HepG2 (cell line): Measurements from ENCODE around the gene CCSER1. TPM values are rescaled to one million over a fixed set of nuclear protein-coding genes. Genes with fewer than 3 reads are reported as not detected.

Experiments used
- ATAC-seq: fragments of 200-7000 bp; cut with Tn5 transposase; 3 replicates; pipeline ENCODE4 v1.9.1; 2020; ENCODE audit warnings: mild to moderate bottlenecking, moderate library complexity
- BruUV-seq: library from RNA; stranded (reverse); fragments of 400-500 nt; replicated peaks from 2 replicates; lab custom pipeline; 2021; lab: Mats Ljungman, UMichigan
- CTCF ChIA-PET: fragments of 300-600 bp; formaldehyde crosslinking; extraction: SDS; loops from one replicate; lab custom pipeline; 2021; ENCODE audit warnings: low total read pairs, inconsistent platforms, low intra/inter-chr PET ratio; lab: Yijun Ruan, JAX
- POLR2A ChIA-PET: fragments of 350-600 bp; sonication (Branson Sonifier 250); formaldehyde crosslinking; loops from one replicate; lab custom pipeline; 2020; ENCODE audit warnings: antibody characterized with exemption, inconsistent platforms; lab: Yijun Ruan, JAX
- DNase-seq: peaks from one replicate; pipeline ENCODE4 v3.0.0-alpha.2; 2015; ENCODE audit warnings: low spot score
- FAIRE-seq: peaks from 3 replicates; lab custom pipeline; 2011; peaks lifted over from hg19 to GRCh38; lab: Jason Lieb, UNC
- H2AFZ ChIP-seq: one replicate; pipeline ENCODE4 v1.6.1; 2011; ENCODE audit warnings: low read length, inconsistent platforms
- H3K27ac ChIP-seq: fragments of 300-600 bp; 3 replicates; pipeline ENCODE4 v1.8.0; 2011; ENCODE audit warnings: mixed run types, mild to moderate bottlenecking, mixed read lengths, low read length, inconsistent platforms; ENCODE audit not compliant: insufficient read depth; ENCODE audit errors: extremely low read length
- H3K27me3 ChIP-seq, 2 experiments: fragments of 200-600 bp in 1 of 2; 2 replicates in 1 of 2; 3 replicates in 1 of 2; pipeline versions ENCODE4 v1.6.0 to v1.8.0; 2011; ENCODE audit warnings: low read length in 2 of 2, mild to moderate bottlenecking in 2 of 2, moderate library complexity in 2 of 2, inconsistent platforms in 1 of 2; ENCODE audit not compliant: insufficient read depth in 2 of 2, control insufficient read depth in 1 of 2
- H3K36me3 ChIP-seq, 2 experiments: fragments of 200-600 bp in 1 of 2; replicated peaks in 1 of 2; 2 replicates in 1 of 2; 3 replicates in 1 of 2; pipeline versions ENCODE4 v1.5.1 to v1.8.0; 2011; ENCODE audit warnings: low read length in 2 of 2, inconsistent platforms in 1 of 2; ENCODE audit not compliant: insufficient read depth in 2 of 2, control insufficient read depth in 1 of 2
- H3K4me1 ChIP-seq: 2 replicates; pipeline ENCODE4 v1.5.1; 2012; ENCODE audit warnings: low read length, inconsistent platforms; ENCODE audit not compliant: insufficient read depth
- H3K4me2 ChIP-seq: 2 replicates; pipeline ENCODE4 v1.6.0; 2011; ENCODE audit warnings: low read depth, low read length, inconsistent platforms
- H3K4me3 ChIP-seq, 3 experiments: fragments of 200-600 bp in 1 of 3; sonication (generic), shearing (Covaris generic) in 1 of 3; replicated peaks in 1 of 3; 2 replicates each; pipeline ENCODE4 v1.5.1; 2011 to 2016; ENCODE audit warnings: low read length in 3 of 3, inconsistent platforms in 2 of 3, low read depth in 2 of 3, mild to moderate bottlenecking in 2 of 3, control low read depth in 1 of 3, mixed read lengths in 1 of 3; ENCODE audit not compliant: insufficient read depth in 1 of 3
- H3K79me2 ChIP-seq: one replicate; pipeline ENCODE4 v1.6.1; 2011; ENCODE audit warnings: low read length, inconsistent platforms; ENCODE audit not compliant: insufficient read depth
- H3K9ac ChIP-seq: 2 replicates; pipeline ENCODE4 v1.6.0; 2011; ENCODE audit warnings: mild to moderate bottlenecking, low read depth, low read length, inconsistent platforms; ENCODE audit not compliant: insufficient read depth
- H3K9me3 ChIP-seq: 2 replicates; pipeline ENCODE4 v1.5.1; 2012; ENCODE audit warnings: mild to moderate bottlenecking, low read length
- H4K20me1 ChIP-seq: 2 replicates; pipeline ENCODE4 v1.6.0; 2011; ENCODE audit warnings: inconsistent platforms, mild to moderate bottlenecking, low read length, moderate library complexity; ENCODE audit not compliant: insufficient read depth
- HMG20B ChIP-seq: conservative IDR thresholded peaks from 2 replicates; pipeline ENCODE4 v1.6.1; 2016; ENCODE audit warnings: missing genetic modification reagents, missing compliant biosample characterization
- HNF4G ChIP-seq, 2 experiments: sonication (generic) in 1 of 2; formaldehyde crosslinking in 1 of 2; IDR thresholded peaks; 2 replicates each; pipeline versions ENCODE4 v1.4.0 to v1.6.1; 2011 to 2020; ENCODE audit warnings: borderline replicate concordance in 2 of 2, low read depth in 2 of 2, mild to moderate bottlenecking in 2 of 2, low read length in 1 of 2, missing genetic modification reagents in 1 of 2, moderate library complexity in 1 of 2
- JUND ChIP-seq: sonication (generic); formaldehyde crosslinking; IDR thresholded peaks from 2 replicates; pipeline ENCODE4 v1.8.0; 2022; ENCODE audit warnings: mild to moderate bottlenecking, missing genetic modification reagents
- KAT2B ChIP-seq: fragments of 150-350 bp; IDR thresholded peaks from 2 replicates; pipeline ENCODE4 v1.6.1; 2014; ENCODE audit warnings: low read depth, low read length, borderline replicate concordance
- PAWR ChIP-seq: sonication (generic); formaldehyde crosslinking; IDR thresholded peaks from 2 replicates; pipeline ENCODE4 v1.4.0; 2020; ENCODE audit warnings: missing genetic modification reagents, mild to moderate bottlenecking, borderline replicate concordance
- POLR2G ChIP-seq: fragments of 200-400 bp; formaldehyde crosslinking; IDR thresholded peaks from 2 replicates; pipeline ENCODE4 v1.6.1; 2018; ENCODE audit warnings: mild to moderate bottlenecking, low read depth, low read length, moderate library complexity
- ZBTB7B ChIP-seq: sonication (generic); formaldehyde crosslinking; IDR thresholded peaks from 2 replicates; pipeline ENCODE4 v1.4.0; 2020; ENCODE audit warnings: missing genetic modification reagents
- ZFP1 ChIP-seq: IDR thresholded peaks from 2 replicates; pipeline ENCODE4 v1.6.1; 2016
- ZNF335 ChIP-seq: sonication (generic); formaldehyde crosslinking; IDR thresholded peaks from 2 replicates; pipeline ENCODE4 v1.4.0; 2020; ENCODE audit warnings: missing genetic modification reagents
- ZNF569 ChIP-seq: sonication (generic); formaldehyde crosslinking; IDR thresholded peaks from 2 replicates; pipeline ENCODE4 v1.5.0; 2020; ENCODE audit warnings: mild to moderate bottlenecking, missing genetic modification reagents, moderate library complexity, borderline replicate concordance
- ZNF674 ChIP-seq: sonication (generic); formaldehyde crosslinking; IDR thresholded peaks from 2 replicates; pipeline ENCODE4 v1.5.0; 2020; ENCODE audit warnings: low read depth, mild to moderate bottlenecking, missing genetic modification reagents
- ZNF703 ChIP-seq: sonication (generic); formaldehyde crosslinking; IDR thresholded peaks from 2 replicates; pipeline ENCODE4 v1.5.1; 2020; ENCODE audit warnings: missing genetic modification reagents, mild to moderate bottlenecking, moderate library complexity, borderline replicate concordance
- WGBS: methylation state at CpG from one replicate; pipeline ENCODE4 v1.1.6; 2017; ENCODE audit warnings: low lambda C conversion rate; 5-methylcytosine and 5-hydroxymethylcytosine counted together
- in situ Hi-C: cut with HindIII; loops from 2 replicates; pipeline ENCODE4 v1.10.0; 2017; ENCODE audit warnings: low pct_unique_long_range_greater_than_20kb; ENCODE audit not compliant: extremely low pct_ligation_motif_present
- intact Hi-C: fragments of 100-400 bp; cut with micrococcal nuclease; formaldehyde crosslinking; loops from one replicate; pipeline ENCODE4 v1.10.0; 2022; ENCODE audit not compliant: unreplicated experiment
- polyA plus RNA-seq, 8 experiments: library from polyadenylated mRNA; depleted of rRNA in 3 of 8; stranded (reverse) in 7 of 8; unstranded in 1 of 8; fragments of >200 nt; fragmentation: Illumina TruSeq in 4 of 8; extraction: Trizol in 4 of 8; gene quantifications; 2 replicates each; pipeline versions ENCODE4 v1.2.1 to v1.2.3, GENCODE V29; 2011 to 2016; ENCODE audit warnings: low read depth in 4 of 8, missing spikeins in 1 of 8, mixed read lengths in 1 of 8; ENCODE audit not compliant: insufficient read depth in 1 of 8
- total RNA-seq, 5 experiments: library from RNA; depleted of rRNA; stranded (reverse); fragments of >200 nt; fragmentation: Illumina TruSeq; extraction: Trizol; gene quantifications; 2 replicates each; pipeline ENCODE4 v1.2.3, GENCODE V29; 2016; ENCODE audit warnings: low read depth in 1 of 5
- TF ChIP-seq, protein P1 (sequence below): sonication (generic); formaldehyde crosslinking; IDR thresholded peaks from 2 replicates; pipeline ENCODE4 v1.5.1; 2020; ENCODE audit warnings: mild to moderate bottlenecking, missing genetic modification reagents, moderate library complexity
- TF ChIP-seq, protein P2 (sequence below): sonication (generic); formaldehyde crosslinking; IDR thresholded peaks from 2 replicates; pipeline ENCODE4 v1.5.1; 2020; ENCODE audit warnings: mild to moderate bottlenecking, missing genetic modification reagents, borderline replicate concordance

Gene CCSER1
- total and polyA plus RNA-seq, 2 of the 13 experiments (the other 11 are each of a cell fraction or from before 2014, with no cell fraction given): not detected

DNA sequence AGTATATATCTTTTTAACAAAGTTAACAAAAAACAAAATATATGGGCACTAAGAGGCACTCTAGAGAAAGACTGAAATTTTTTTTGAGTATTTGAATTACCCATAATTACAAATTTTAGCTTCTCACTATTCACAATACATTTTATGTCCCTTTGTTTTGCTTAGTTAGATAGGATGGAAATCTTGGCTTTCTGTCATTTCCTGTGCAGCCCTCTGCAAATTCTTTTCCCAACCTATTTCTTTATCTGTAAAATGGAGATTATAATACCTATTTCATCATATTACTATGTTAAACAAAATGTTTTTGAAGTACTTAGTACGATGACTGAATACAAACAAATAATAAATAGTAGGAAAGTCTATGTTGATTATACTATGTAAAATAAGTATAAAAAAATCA lies 710.0 kb downstream of the CCSER1 start:
- Histone ChIP-seq H3K9ac (no peak overlapping the region), H3K4me1 (peaks cover 2% of the 10 kb centered on the region), H3K79me2 (no peaks in the 10 kb centered on the region), H4K20me1 (no peaks in the 10 kb centered on the region), H3K4me2 (no peak overlapping the region), H3K4me3 (no peak overlapping the region), H2AFZ (no peak overlapping the region), H3K27me3 (no peaks in the 10 kb centered on the region), H3K27ac (no peak overlapping the region), H3K9me3 (no peaks in the 10 kb centered on the region), H3K36me3 (no peaks in the 10 kb centered on the region)
- ChIA-PET CTCF (no interaction called here), POLR2A (no interaction called here)
- no TSS peak for BruUV-seq
- WGBS: 25% methylated on average over 1 of the region's 1 CpG
- ATAC-seq: no peak
- in situ Hi-C loops (no loop called here), intact Hi-C loops (no loop called here)
- DNase-seq: no peak
- FAIRE-seq: no peak
- TF ChIP-seq HMG20B (CRISPR knock-in tag) (no peak), ZNF674 (CRISPR knock-in tag) (no peak), ZBTB7B (no peak), KAT2B (no peak), ZNF569 (no peak), ZNF335 (no peak), ZNF703 (CRISPR knock-in tag) (no peak), HNF4G (IDR thresholded peaks at IDR 0.05; ENCODE audit: borderline replicate concordance, low read depth, low read length) (no peak), HNF4G (CRISPR knock-in tag; IDR thresholded peaks at IDR 0.05; ENCODE audit: borderline replicate concordance, low read depth) (no peak), PAWR (CRISPR knock-in tag) (no peak), ZFP1 (CRISPR knock-in tag) (no peak), POLR2G (no peak), JUND (CRISPR knock-in tag) (no peak)
- TF ChIP-seq, protein P1, sequence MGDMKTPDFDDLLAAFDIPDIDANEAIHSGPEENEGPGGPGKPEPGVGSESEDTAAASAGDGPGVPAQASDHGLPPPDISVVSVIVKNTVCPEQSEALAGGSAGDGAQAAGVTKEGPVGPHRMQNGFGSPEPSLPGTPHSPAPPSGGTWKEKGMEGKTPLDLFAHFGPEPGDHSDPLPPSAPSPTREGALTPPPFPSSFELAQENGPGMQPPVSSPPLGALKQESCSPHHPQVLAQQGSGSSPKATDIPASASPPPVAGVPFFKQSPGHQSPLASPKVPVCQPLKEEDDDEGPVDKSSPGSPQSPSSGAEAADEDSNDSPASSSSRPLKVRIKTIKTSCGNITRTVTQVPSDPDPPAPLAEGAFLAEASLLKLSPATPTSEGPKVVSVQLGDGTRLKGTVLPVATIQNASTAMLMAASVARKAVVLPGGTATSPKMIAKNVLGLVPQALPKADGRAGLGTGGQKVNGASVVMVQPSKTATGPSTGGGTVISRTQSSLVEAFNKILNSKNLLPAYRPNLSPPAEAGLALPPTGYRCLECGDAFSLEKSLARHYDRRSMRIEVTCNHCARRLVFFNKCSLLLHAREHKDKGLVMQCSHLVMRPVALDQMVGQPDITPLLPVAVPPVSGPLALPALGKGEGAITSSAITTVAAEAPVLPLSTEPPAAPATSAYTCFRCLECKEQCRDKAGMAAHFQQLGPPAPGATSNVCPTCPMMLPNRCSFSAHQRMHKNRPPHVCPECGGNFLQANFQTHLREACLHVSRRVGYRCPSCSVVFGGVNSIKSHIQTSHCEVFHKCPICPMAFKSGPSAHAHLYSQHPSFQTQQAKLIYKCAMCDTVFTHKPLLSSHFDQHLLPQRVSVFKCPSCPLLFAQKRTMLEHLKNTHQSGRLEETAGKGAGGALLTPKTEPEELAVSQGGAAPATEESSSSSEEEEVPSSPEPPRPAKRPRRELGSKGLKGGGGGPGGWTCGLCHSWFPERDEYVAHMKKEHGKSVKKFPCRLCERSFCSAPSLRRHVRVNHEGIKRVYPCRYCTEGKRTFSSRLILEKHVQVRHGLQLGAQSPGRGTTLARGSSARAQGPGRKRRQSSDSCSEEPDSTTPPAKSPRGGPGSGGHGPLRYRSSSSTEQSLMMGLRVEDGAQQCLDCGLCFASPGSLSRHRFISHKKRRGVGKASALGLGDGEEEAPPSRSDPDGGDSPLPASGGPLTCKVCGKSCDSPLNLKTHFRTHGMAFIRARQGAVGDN (CRISPR knock-in tag): no peak
- TF ChIP-seq, protein P2, sequence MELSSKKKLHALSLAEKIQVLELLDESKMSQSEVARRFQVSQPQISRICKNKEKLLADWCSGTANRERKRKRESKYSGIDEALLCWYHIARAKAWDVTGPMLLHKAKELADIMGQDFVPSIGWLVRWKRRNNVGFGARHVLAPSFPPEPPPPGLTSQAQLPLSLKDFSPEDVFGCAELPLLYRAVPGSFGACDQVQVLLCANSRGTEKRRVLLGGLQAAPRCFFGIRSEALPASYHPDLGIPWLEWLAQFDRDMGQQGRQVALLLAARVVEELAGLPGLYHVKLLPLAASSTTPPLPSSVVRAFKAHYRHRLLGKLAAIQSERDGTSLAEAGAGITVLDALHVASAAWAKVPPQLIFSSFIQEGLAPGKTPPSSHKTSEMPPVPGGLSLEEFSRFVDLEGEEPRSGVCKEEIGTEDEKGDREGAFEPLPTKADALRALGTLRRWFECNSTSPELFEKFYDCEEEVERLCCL (CRISPR knock-in tag): no peak
